IMR-90 (cell line): ENCODE measurements around the gene BAIAP2.

Experiments
- POLR2A ChIP-seq: IDR thresholded peaks from 2 replicates; pipeline ENCODE4 v1.6.1; 2012; ENCODE audit warnings: mild to moderate bottlenecking, low read depth, low read length
- RFX5 ChIP-seq: IDR thresholded peaks from 2 replicates; pipeline ENCODE4 v1.8.0; 2012; ENCODE audit warnings: low read depth, mild to moderate bottlenecking, low read length, moderate library complexity
- SMC3 ChIP-seq: fragments of 150-350 bp; IDR thresholded peaks from 2 replicates; pipeline ENCODE4 v1.6.1; 2016; ENCODE audit warnings: low read depth, mild to moderate bottlenecking, antibody characterized with exemption, low read length, moderate library complexity
- TF ChIP-seq, protein P1 (sequence below): conservative IDR thresholded peaks from 2 replicates; pipeline ENCODE4 v1.5.1; 2012; ENCODE audit warnings: mild to moderate bottlenecking, low read depth, low read length, improper control_type of control experiment

DNA sequence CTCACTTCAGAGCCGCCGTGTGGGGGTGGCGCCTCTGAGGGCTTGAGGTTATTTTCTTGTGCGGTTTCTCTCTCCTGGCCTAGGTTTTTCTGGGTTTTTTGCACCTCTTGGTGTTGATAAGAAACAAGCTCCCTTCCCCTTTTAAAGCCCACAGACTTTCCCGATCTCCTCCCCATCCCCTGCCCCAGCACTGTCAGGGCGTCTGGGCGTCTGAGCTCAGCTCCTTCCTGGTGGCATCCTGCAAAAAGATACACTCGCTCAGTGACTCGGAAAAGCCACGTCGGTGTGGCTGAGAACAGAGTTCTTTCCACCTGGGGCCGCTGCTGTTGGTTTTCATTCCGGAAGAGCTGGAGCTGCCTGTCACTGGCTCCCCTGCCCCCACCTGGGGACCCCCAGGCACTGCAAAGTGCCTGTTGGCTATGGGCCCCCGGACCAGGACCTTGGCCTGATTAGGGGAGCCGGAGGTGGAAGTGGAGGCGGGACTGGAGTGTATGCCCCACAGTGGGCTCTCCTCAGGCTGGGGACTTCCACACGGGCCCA, 14.5 kb downstream of the BAIAP2 start:
- TF ChIP-seq RFX5 = no peak
- TF ChIP-seq, protein P1, sequence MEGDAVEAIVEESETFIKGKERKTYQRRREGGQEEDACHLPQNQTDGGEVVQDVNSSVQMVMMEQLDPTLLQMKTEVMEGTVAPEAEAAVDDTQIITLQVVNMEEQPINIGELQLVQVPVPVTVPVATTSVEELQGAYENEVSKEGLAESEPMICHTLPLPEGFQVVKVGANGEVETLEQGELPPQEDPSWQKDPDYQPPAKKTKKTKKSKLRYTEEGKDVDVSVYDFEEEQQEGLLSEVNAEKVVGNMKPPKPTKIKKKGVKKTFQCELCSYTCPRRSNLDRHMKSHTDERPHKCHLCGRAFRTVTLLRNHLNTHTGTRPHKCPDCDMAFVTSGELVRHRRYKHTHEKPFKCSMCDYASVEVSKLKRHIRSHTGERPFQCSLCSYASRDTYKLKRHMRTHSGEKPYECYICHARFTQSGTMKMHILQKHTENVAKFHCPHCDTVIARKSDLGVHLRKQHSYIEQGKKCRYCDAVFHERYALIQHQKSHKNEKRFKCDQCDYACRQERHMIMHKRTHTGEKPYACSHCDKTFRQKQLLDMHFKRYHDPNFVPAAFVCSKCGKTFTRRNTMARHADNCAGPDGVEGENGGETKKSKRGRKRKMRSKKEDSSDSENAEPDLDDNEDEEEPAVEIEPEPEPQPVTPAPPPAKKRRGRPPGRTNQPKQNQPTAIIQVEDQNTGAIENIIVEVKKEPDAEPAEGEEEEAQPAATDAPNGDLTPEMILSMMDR = no peak
- no peak for TF ChIP-seq POLR2A
- TF ChIP-seq SMC3 = no peak
